ENCODE measurements around the gene PGBD5.

The PGBD5 gene

GRCh38 chr1:230334447-230334837 is 91.7 kb downstream of the PGBD5 start:
- Histone ChIP-seq H3K9me3 (no peaks in the 10 kb centered on the region), H3K27me3 (peaks cover 6% of the 10 kb centered on the region), H3K36me3 (no peaks in the 10 kb centered on the region), H3K4me3 (ENCODE audit: low read depth in 1 of 2, low read length in 1 of 2) (no peak overlapping the region), H3K4me1 (ENCODE audit: control insufficient read depth in 1 of 2, insufficient read depth in 1 of 2, low read depth in 1 of 2, low read length in 1 of 2) (no peaks in the 10 kb centered on the region), H3K27ac (no peak overlapping the region)
- TF ChIP-seq CTCF (IDR thresholded peaks at IDR 0.05) = no peak

GRCh38 chr1:230333590-230334446 is 92.3 kb downstream of the PGBD5 start:
- no peak overlapping the region for H3K4me3 ChIP-seq (ENCODE audit: low read depth in 1 of 2, low read length in 1 of 2)
- TF ChIP-seq CTCF (IDR thresholded peaks at IDR 0.05) = no peak
- no peaks in the 10 kb centered on the region for H3K4me1 ChIP-seq (ENCODE audit: control insufficient read depth in 1 of 2, insufficient read depth in 1 of 2, low read depth in 1 of 2, low read length in 1 of 2)
- no peak overlapping the region for H3K27ac ChIP-seq
- no peaks in the 10 kb centered on the region for H3K36me3 ChIP-seq
- H3K27me3 ChIP-seq = peaks cover 5% of the 10 kb centered on the region
- H3K9me3 ChIP-seq = no peaks in the 10 kb centered on the region

GRCh38 chr1:230332575-230333066 is 93.5 kb downstream of the PGBD5 start:
- H3K36me3 ChIP-seq = no peaks in the 10 kb centered on the region
- no peaks in the 10 kb centered on the region for H3K4me1 ChIP-seq (ENCODE audit: control insufficient read depth in 1 of 2, insufficient read depth in 1 of 2, low read depth in 1 of 2, low read length in 1 of 2)
- peaks cover 5% of the 10 kb centered on the region for H3K27me3 ChIP-seq
- H3K27ac ChIP-seq = no peak overlapping the region
- no peaks in the 10 kb centered on the region for H3K9me3 ChIP-seq
- TF ChIP-seq CTCF (IDR thresholded peaks at IDR 0.05) = no peak
- H3K4me3 ChIP-seq (ENCODE audit: low read depth in 1 of 2, low read length in 1 of 2) = no peak overlapping the region

- Histone ChIP-seq H3K4me3 (ENCODE audit: low read depth in 1 of 2, low read length in 1 of 2) (no peak overlapping the region), H3K27ac (no peak overlapping the region), H3K9me3 (no peaks in the 10 kb centered on the region), H3K36me3 (no peaks in the 10 kb centered on the region), H3K4me1 (ENCODE audit: control insufficient read depth in 1 of 2, insufficient read depth in 1 of 2, low read depth in 1 of 2, low read length in 1 of 2) (no peaks in the 10 kb centered on the region), H3K27me3 (peaks cover 5% of the 10 kb centered on the region)
- TF ChIP-seq CTCF (IDR thresholded peaks at IDR 0.05) = no peak
Measured at GRCh38 chr1:230332061-230332460, 94.1 kb downstream of the PGBD5 start.

- no peak overlapping the region for H3K27ac ChIP-seq
- no peak for TF ChIP-seq CTCF (IDR thresholded peaks at IDR 0.05)
- H3K27me3 ChIP-seq = peaks cover 5% of the 10 kb centered on the region
- no peaks in the 10 kb centered on the region for H3K36me3 ChIP-seq
- no peaks in the 10 kb centered on the region for H3K9me3 ChIP-seq
- no peaks in the 10 kb centered on the region for H3K4me1 ChIP-seq (ENCODE audit: control insufficient read depth in 1 of 2, insufficient read depth in 1 of 2, low read depth in 1 of 2, low read length in 1 of 2)
- H3K4me3 ChIP-seq (ENCODE audit: low read depth in 1 of 2, low read length in 1 of 2) = no peak overlapping the region
Measured at GRCh38 chr1:230330157-230330556, 96.0 kb downstream of the PGBD5 start.

Data from neutrophil (primary cell).